Fibroblast of villous mesenchyme (primary cell): Measurements from ENCODE around the gene ARHGEF18. TPM values are rescaled to one million over a fixed set of nuclear protein-coding genes. Genes with fewer than 3 reads are reported as not detected.

Experiments
- DNase-seq: peaks from one replicate; pipeline ENCODE4 v3.0.0-alpha.2; 2010; ENCODE audit warnings: low read depth
- H3K4me3 ChIP-seq: 2 replicates; pipeline ENCODE4 v1.5.1; 2011; ENCODE audit warnings: low read depth, mild to moderate bottlenecking, low read length
- total RNA-seq: library from RNA; depleted of rRNA; stranded (reverse); fragments of >200 nt; gene quantifications from 2 replicates; pipeline ENCODE4 v1.2.3, GENCODE V29; 2012
- TF ChIP-seq, protein P1 (sequence below): IDR thresholded peaks from 2 replicates; pipeline ENCODE4 v1.5.1; 2012; ENCODE audit warnings: low read depth, mild to moderate bottlenecking, low read length; ENCODE audit not compliant: insufficient read depth

Gene ARHGEF18
- total RNA-seq, 1 donor: 35.0 TPM

- no peak overlapping the region for H3K4me3 ChIP-seq
- no peak for DNase-seq
- TF ChIP-seq, protein P1, sequence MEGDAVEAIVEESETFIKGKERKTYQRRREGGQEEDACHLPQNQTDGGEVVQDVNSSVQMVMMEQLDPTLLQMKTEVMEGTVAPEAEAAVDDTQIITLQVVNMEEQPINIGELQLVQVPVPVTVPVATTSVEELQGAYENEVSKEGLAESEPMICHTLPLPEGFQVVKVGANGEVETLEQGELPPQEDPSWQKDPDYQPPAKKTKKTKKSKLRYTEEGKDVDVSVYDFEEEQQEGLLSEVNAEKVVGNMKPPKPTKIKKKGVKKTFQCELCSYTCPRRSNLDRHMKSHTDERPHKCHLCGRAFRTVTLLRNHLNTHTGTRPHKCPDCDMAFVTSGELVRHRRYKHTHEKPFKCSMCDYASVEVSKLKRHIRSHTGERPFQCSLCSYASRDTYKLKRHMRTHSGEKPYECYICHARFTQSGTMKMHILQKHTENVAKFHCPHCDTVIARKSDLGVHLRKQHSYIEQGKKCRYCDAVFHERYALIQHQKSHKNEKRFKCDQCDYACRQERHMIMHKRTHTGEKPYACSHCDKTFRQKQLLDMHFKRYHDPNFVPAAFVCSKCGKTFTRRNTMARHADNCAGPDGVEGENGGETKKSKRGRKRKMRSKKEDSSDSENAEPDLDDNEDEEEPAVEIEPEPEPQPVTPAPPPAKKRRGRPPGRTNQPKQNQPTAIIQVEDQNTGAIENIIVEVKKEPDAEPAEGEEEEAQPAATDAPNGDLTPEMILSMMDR: no peak
These were observed 35.9 kb upstream of the ARHGEF18 start for GRCh38 chr19:7312816-7313215.

GRCh38 chr19:7318176-7318575 is 30.6 kb upstream of the ARHGEF18 start:
- TF ChIP-seq, protein P1: no peak
- DNase-seq: no peak
- H3K4me3 ChIP-seq: no peak overlapping the region

DNA sequence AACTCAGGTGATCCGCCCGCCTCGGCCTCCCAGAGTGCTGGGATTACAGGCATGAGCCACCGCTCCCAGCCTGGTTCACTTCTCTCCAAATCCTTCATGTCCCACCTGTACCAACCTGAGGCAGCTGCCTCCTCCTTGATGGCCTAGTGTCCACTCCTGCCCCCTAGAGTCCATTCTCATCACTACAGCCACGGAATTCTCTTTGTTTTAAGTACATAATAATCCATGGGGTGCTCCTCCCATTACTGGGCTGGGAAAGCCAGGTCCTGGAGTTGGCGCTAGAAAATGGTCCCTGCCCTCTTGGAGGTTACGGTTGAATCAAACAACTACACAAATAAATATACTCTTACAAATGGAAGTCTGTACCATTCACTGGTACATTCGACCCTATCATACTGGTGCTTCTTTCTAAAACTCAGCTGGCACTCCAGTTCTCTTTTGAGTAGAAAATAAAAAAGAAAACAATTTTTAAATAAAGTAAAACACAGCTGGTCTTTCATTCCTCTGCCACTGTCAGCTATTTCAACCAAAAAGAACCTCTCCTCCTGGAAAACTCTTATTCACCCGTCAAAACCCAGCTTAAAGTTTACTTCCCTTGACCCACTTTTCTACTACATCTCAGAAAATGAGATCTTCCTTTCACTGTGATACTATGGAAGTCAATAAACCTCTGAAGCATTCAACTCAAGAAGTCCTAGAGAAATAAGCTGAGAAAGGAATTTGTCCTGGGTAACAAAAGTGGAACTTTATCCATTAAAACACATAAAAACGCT is 22.4 kb upstream of the ARHGEF18 start:
- TF ChIP-seq, protein P1: peak; percentile 46
- no peak overlapping the region for H3K4me3 ChIP-seq
- DNase-seq: peak; percentile 33

DNA sequence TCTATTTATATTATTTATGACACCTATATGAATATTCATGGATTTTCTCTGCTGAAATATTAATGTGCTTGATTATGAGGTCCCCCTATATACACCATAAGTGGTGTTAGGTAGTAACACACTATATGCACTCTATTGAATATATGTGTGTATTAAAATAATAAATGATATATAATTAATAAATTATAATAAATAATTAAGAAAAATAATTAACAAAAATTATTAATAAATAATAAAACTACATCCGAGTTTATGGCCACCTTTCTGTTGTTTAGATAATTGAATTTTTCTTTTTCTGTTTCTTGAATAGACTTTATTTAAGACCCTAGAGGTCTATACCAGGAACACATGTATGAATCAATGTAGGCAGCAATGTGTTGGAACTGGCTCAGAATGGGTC is 20.9 kb upstream of the ARHGEF18 start:
- no peak for DNase-seq
- H3K4me3 ChIP-seq: no peak overlapping the region
- TF ChIP-seq, protein P1: no peak

GRCh38 chr19:7328647-7329046 is 20.1 kb upstream of the ARHGEF18 start:
- TF ChIP-seq, protein P1: no peak

GRCh38 chr19:7331446-7331845 is 17.3 kb upstream of the ARHGEF18 start:
- H3K4me3 ChIP-seq: no peak overlapping the region
- no peak for DNase-seq
- TF ChIP-seq, protein P1: no peak

More at GRCh38 chr19:7328647-7329046, 20.1 kb upstream of the ARHGEF18 start:
- H3K4me3 ChIP-seq: no peak overlapping the region
- no peak for DNase-seq
